HepG2 (cell line): ENCODE data around the gene CLDN9. TPM values are rescaled to one million over a fixed set of nuclear protein-coding genes. Genes with fewer than 3 reads are reported as not detected.

Source experiments
- DR1 ChIP-seq: sonication (generic); formaldehyde crosslinking; IDR thresholded peaks from 2 replicates; pipeline ENCODE4 v1.8.0; 2021; ENCODE audit warnings: mild to moderate bottlenecking, missing genetic modification reagents, inconsistent platforms
- HNRNPLL ChIP-seq: fragments of 200-400 bp; formaldehyde crosslinking; IDR thresholded peaks from 2 replicates; pipeline ENCODE4 v1.6.1; 2017; ENCODE audit warnings: mild to moderate bottlenecking, low read depth, low read length; ENCODE audit not compliant: poor library complexity, severe bottlenecking
- IKZF4 ChIP-seq: sonication (generic); formaldehyde crosslinking; IDR thresholded peaks from 2 replicates; pipeline ENCODE4 v1.5.1; 2020; ENCODE audit warnings: borderline replicate concordance, mild to moderate bottlenecking, low read depth, missing genetic modification reagents; ENCODE audit errors: not compliant biosample characterization
- PCBP1 ChIP-seq: fragments of 200-400 bp; formaldehyde crosslinking; IDR thresholded peaks from 2 replicates; pipeline ENCODE4 v1.6.1; 2017; ENCODE audit warnings: mild to moderate bottlenecking, low read depth, low read length, borderline replicate concordance
- PHF20 ChIP-seq: sonication (generic); formaldehyde crosslinking; IDR thresholded peaks from 2 replicates; pipeline ENCODE4 v1.5.0; 2020; ENCODE audit warnings: mild to moderate bottlenecking, missing genetic modification reagents
- PPARG ChIP-seq: conservative IDR thresholded peaks from 2 replicates; pipeline ENCODE4 v1.6.1; 2016; ENCODE audit warnings: missing biosample characterization, missing genetic modification reagents
- RAD21 ChIP-seq: fragments of 450-650 bp; formaldehyde crosslinking; IDR thresholded peaks from 2 replicates; pipeline ENCODE4 v1.5.0; 2020; ENCODE audit warnings: mild to moderate bottlenecking
- SP2 ChIP-seq: sonication (generic); formaldehyde crosslinking; IDR thresholded peaks from 2 replicates; pipeline ENCODE4 v1.5.1; 2020; ENCODE audit warnings: mild to moderate bottlenecking, missing genetic modification reagents
- U2AF1 ChIP-seq: fragments of 200-400 bp; formaldehyde crosslinking; optimal IDR thresholded peaks from 2 replicates; pipeline ENCODE3; 2017; ENCODE audit warnings: mild to moderate bottlenecking, low read depth, low read length
- ZNF766 ChIP-seq: sonication (generic); formaldehyde crosslinking; IDR thresholded peaks from 2 replicates; pipeline ENCODE4 v1.5.0; 2020; ENCODE audit warnings: missing genetic modification reagents, borderline replicate concordance
- ZNF777 ChIP-seq: sonication (generic); formaldehyde crosslinking; IDR thresholded peaks from 2 replicates; pipeline ENCODE4 v1.4.0; 2020; ENCODE audit warnings: missing genetic modification reagents
- ZSCAN21 ChIP-seq: sonication (generic); formaldehyde crosslinking; IDR thresholded peaks from 2 replicates; pipeline ENCODE4 v1.8.0; 2022; ENCODE audit warnings: mild to moderate bottlenecking, missing genetic modification reagents, moderate library complexity, borderline replicate concordance
- polyA plus RNA-seq, 8 experiments: library from polyadenylated mRNA; depleted of rRNA in 3 of 8; stranded (reverse) in 7 of 8; unstranded in 1 of 8; fragments of >200 nt; fragmentation: Illumina TruSeq in 4 of 8; extraction: Trizol in 4 of 8; gene quantifications; 2 replicates each; pipeline versions ENCODE4 v1.2.1 to v1.2.3, GENCODE V29; 2011 to 2016; ENCODE audit warnings: low read depth in 4 of 8, missing spikeins in 1 of 8, mixed read lengths in 1 of 8; ENCODE audit not compliant: insufficient read depth in 1 of 8
- total RNA-seq, 5 experiments: library from RNA; depleted of rRNA; stranded (reverse); fragments of >200 nt; fragmentation: Illumina TruSeq; extraction: Trizol; gene quantifications; 2 replicates each; pipeline ENCODE4 v1.2.3, GENCODE V29; 2016; ENCODE audit warnings: low read depth in 1 of 5
- TF ChIP-seq, protein P1 (sequence below): sonication (generic); formaldehyde crosslinking; IDR thresholded peaks from 2 replicates; pipeline ENCODE4 v1.4.0; 2020; ENCODE audit warnings: missing genetic modification reagents
- TF ChIP-seq, protein P2 (sequence below): sonication (generic); formaldehyde crosslinking; IDR thresholded peaks from 2 replicates; pipeline ENCODE4 v1.4.0; 2020; ENCODE audit warnings: mild to moderate bottlenecking, low read depth, missing genetic modification reagents
- TF ChIP-seq, protein P3 (sequence below): sonication (generic); formaldehyde crosslinking; IDR thresholded peaks from 2 replicates; pipeline ENCODE4 v1.5.1; 2020; ENCODE audit warnings: mild to moderate bottlenecking, missing genetic modification reagents
- TF ChIP-seq, protein P4 (sequence below): IDR thresholded peaks from 2 replicates; pipeline ENCODE4 v1.6.1; 2012; ENCODE audit warnings: inconsistent platforms
- TF ChIP-seq, protein P5 (sequence below): sonication (generic); formaldehyde crosslinking; IDR thresholded peaks from 2 replicates; pipeline ENCODE4 v1.5.1; 2020; ENCODE audit warnings: missing genetic modification reagents, mild to moderate bottlenecking, borderline replicate concordance
- TF ChIP-seq, protein P6 (sequence below): sonication (generic); formaldehyde crosslinking; IDR thresholded peaks from 2 replicates; pipeline ENCODE4 v1.9.0; 2021; ENCODE audit warnings: missing genetic modification reagents, borderline replicate concordance
- TF ChIP-seq, protein P7 (sequence below): sonication (generic); formaldehyde crosslinking; conservative IDR thresholded peaks from 2 replicates; pipeline ENCODE4 v1.8.0; 2022; ENCODE audit warnings: mild to moderate bottlenecking, moderate library complexity, missing genetic modification reagents

Gene CLDN9
- total and polyA plus RNA-seq, 2 of the 13 experiments (the other 11 are each of a cell fraction or from before 2014, with no cell fraction given): 0.15 to 0.26 TPM

DNA sequence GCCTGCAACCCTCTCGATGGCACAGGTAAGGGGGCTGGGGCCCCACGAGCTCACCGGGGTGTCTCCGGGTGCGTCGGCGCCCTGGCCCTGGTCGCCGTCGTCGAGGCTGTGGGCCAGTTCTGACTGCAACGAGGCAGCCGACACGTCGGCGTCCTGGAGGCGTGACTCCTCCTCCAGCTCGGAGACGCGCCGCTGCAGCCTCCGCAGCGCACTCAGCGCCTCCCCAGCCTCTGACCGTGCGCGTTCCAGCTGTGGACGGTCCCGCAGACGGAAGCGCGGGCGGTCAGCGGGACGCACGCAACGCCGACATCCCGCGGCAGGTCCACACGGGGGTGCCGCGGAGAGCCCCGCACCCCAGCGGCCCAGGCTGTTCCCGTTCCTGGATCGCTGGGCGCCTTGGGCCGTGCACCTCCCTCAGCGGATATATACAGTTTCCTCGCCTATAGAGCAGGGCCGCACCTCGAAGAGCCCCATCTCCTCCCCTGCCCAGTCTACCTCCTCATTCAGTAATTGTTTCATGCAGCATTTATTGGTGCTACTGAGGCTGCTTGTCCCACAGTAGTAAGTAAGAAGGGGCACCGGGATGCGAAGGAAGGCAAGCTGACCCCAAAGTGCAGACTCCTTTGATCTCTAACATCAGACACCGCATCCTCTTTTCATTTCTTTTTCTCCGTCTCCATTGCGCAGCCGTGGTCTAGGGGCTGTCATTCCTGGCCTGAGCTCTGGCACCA is 16.9 kb downstream of the CLDN9 start (continued):
- no peak for TF ChIP-seq IKZF4 (CRISPR knock-in tag)
- no peak for TF ChIP-seq SP2 (CRISPR knock-in tag)
- no peak for TF ChIP-seq PPARG (CRISPR knock-in tag)
- TF ChIP-seq, protein P1, sequence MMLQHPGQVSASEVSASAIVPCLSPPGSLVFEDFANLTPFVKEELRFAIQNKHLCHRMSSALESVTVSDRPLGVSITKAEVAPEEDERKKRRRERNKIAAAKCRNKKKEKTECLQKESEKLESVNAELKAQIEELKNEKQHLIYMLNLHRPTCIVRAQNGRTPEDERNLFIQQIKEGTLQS (CRISPR knock-in tag): no peak
- TF ChIP-seq HNRNPLL: peak; percentile 66
- TF ChIP-seq PCBP1: no peak
- TF ChIP-seq DR1 (CRISPR knock-in tag): no peak
- peak; percentile 86 for TF ChIP-seq ZNF777 (CRISPR knock-in tag)
- TF ChIP-seq, protein P2, sequence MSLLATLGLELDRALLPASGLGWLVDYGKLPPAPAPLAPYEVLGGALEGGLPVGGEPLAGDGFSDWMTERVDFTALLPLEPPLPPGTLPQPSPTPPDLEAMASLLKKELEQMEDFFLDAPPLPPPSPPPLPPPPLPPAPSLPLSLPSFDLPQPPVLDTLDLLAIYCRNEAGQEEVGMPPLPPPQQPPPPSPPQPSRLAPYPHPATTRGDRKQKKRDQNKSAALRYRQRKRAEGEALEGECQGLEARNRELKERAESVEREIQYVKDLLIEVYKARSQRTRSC (CRISPR knock-in tag): no peak
- no peak for TF ChIP-seq U2AF1
- no peak for TF ChIP-seq ZNF766 (CRISPR knock-in tag)
- TF ChIP-seq PHF20 (CRISPR knock-in tag): no peak
- TF ChIP-seq, protein P3, sequence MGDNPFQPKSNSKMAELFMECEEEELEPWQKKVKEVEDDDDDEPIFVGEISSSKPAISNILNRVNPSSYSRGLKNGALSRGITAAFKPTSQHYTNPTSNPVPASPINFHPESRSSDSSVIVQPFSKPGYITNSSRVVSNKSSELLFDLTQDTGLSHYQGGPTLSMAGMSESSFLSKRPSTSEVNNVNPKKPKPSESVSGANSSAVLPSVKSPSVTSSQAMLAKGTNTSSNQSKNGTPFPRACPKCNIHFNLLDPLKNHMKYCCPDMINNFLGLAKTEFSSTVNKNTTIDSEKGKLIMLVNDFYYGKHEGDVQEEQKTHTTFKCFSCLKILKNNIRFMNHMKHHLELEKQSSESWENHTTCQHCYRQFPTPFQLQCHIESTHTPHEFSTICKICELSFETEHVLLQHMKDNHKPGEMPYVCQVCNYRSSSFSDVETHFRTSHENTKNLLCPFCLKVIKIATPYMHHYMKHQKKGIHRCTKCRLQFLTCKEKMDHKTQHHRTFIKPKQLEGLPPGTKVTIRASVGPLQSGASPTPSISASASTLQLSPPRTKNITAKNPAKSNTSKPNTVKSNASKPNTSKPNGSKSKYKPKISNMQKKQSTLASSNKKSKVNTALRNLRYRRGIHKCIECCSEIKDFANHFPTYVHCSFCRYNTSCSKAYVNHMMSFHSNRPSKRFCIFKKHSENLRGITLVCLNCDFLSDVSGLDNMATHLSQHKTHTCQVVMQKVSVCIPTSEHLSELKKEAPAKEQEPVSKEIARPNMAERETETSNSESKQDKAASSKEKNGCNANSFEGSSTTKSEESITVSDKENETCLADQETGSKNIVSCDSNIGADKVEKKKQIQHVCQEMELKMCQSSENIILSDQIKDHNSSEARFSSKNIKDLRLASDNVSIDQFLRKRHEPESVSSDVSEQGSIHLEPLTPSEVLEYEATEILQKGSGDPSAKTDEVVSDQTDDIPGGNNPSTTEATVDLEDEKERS: no peak
- TF ChIP-seq, protein P4, sequence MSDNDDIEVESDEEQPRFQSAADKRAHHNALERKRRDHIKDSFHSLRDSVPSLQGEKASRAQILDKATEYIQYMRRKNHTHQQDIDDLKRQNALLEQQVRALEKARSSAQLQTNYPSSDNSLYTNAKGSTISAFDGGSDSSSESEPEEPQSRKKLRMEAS: peak; percentile 76
- TF ChIP-seq, protein P5, sequence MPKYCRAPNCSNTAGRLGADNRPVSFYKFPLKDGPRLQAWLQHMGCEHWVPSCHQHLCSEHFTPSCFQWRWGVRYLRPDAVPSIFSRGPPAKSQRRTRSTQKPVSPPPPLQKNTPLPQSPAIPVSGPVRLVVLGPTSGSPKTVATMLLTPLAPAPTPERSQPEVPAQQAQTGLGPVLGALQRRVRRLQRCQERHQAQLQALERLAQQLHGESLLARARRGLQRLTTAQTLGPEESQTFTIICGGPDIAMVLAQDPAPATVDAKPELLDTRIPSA (CRISPR knock-in tag): no peak
- TF ChIP-seq, protein P6, sequence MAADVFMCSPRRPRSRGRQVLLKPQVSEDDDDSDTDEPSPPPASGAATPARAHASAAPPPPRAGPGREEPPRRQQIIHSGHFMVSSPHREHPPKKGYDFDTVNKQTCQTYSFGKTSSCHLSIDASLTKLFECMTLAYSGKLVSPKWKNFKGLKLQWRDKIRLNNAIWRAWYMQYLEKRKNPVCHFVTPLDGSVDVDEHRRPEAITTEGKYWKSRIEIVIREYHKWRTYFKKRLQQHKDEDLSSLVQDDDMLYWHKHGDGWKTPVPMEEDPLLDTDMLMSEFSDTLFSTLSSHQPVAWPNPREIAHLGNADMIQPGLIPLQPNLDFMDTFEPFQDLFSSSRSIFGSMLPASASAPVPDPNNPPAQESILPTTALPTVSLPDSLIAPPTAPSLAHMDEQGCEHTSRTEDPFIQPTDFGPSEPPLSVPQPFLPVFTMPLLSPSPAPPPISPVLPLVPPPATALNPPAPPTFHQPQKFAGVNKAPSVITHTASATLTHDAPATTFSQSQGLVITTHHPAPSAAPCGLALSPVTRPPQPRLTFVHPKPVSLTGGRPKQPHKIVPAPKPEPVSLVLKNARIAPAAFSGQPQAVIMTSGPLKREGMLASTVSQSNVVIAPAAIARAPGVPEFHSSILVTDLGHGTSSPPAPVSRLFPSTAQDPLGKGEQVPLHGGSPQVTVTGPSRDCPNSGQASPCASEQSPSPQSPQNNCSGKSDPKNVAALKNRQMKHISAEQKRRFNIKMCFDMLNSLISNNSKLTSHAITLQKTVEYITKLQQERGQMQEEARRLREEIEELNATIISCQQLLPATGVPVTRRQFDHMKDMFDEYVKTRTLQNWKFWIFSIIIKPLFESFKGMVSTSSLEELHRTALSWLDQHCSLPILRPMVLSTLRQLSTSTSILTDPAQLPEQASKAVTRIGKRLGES (CRISPR knock-in tag): no peak
- 0 out of 2 replicates have a peak, but pooled peaks have one; percentile 52 for TF ChIP-seq ZSCAN21 (CRISPR knock-in tag)
- no peak for TF ChIP-seq RAD21
- TF ChIP-seq, protein P7, sequence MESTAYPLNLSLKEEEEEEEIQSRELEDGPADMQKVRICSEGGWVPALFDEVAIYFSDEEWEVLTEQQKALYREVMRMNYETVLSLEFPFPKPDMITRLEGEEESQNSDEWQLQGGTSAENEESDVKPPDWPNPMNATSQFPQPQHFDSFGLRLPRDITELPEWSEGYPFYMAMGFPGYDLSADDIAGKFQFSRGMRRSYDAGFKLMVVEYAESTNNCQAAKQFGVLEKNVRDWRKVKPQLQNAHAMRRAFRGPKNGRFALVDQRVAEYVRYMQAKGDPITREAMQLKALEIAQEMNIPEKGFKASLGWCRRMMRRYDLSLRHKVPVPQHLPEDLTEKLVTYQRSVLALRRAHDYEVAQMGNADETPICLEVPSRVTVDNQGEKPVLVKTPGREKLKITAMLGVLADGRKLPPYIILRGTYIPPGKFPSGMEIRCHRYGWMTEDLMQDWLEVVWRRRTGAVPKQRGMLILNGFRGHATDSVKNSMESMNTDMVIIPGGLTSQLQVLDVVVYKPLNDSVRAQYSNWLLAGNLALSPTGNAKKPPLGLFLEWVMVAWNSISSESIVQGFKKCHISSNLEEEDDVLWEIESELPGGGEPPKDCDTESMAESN (CRISPR knock-in tag): no peak
